Hepatocyte (in vitro differentiated cells): ENCODE results near the gene KIF15.

Experiments used
- EZH2phosphoT487 ChIP-seq: fragments of 200-600 bp; sonication (generic); IDR thresholded peaks from one replicate; pipeline ENCODE4 v1.6.1; 2018; ENCODE audit warnings: antibody characterized with exemption, mild to moderate bottlenecking, low read depth, moderate library complexity; ENCODE audit not compliant: unreplicated experiment, severe bottlenecking
- TF ChIP-seq, protein P1 (sequence below): fragments of 200-600 bp; sonication (generic); IDR thresholded peaks from 2 replicates; pipeline ENCODE4 v1.5.1; 2016; ENCODE audit warnings: antibody characterized with exemption, mild to moderate bottlenecking; ENCODE audit not compliant: poor library complexity

DNA sequence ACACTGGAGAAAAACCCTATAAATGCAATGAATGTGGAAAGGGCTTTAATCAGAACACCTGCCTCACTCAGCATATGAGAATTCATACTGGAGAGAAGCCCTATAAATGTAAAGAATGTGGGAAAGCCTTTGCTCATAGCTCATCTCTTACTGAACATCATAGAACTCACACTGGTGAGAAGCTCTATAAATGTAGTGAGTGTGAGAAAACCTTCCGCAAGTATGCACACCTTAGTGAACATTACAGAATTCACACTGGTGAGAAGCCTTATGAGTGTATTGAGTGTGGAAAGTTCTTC is 39.5 kb upstream of the KIF15 start:
- TF ChIP-seq EZH2phosphoT487, result no peak
- TF ChIP-seq, protein P1, sequence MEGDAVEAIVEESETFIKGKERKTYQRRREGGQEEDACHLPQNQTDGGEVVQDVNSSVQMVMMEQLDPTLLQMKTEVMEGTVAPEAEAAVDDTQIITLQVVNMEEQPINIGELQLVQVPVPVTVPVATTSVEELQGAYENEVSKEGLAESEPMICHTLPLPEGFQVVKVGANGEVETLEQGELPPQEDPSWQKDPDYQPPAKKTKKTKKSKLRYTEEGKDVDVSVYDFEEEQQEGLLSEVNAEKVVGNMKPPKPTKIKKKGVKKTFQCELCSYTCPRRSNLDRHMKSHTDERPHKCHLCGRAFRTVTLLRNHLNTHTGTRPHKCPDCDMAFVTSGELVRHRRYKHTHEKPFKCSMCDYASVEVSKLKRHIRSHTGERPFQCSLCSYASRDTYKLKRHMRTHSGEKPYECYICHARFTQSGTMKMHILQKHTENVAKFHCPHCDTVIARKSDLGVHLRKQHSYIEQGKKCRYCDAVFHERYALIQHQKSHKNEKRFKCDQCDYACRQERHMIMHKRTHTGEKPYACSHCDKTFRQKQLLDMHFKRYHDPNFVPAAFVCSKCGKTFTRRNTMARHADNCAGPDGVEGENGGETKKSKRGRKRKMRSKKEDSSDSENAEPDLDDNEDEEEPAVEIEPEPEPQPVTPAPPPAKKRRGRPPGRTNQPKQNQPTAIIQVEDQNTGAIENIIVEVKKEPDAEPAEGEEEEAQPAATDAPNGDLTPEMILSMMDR, result no peak
